Omental fat pad (tissue), 4 donors: ENCODE measurements around the gene UBE2Z. TPM values are rescaled to one million over a fixed set of nuclear protein-coding genes. Genes with fewer than 3 reads are reported as not detected.

Experiments
- ATAC-seq: fragments of 150-250 bp; one replicate; pipeline ENCODE4 v1.9.1; 2016; ENCODE audit warnings: mild to moderate bottlenecking, moderate library complexity; ENCODE audit not compliant: low FRiP score
- DNase-seq: peaks from one replicate; pipeline ENCODE4 v3.0.0-alpha.2; 2019; ENCODE audit warnings: low spot score
- total RNA-seq, 4 donors: library from RNA; depleted of rRNA; stranded (reverse); fragments of >200 nt; gene quantifications; one replicate each; pipeline ENCODE4 v1.1.0, GENCODE V29; 2016
- TF ChIP-seq, protein P1 (sequence below), 3 donors: fragments of 450-650 bp; IDR thresholded peaks; one replicate each; pipeline ENCODE4 v1.5.1; 2016 to 2017; ENCODE audit warnings: antibody characterized with exemption in 3 of 3, mild to moderate bottlenecking in 3 of 3, moderate library complexity in 2 of 3

Gene UBE2Z
- 10 to 100 TPM; 54.0 to 63.2 (median 56.5) TPM for total RNA-seq

- DNase-seq = peak; percentile 62
- peak; percentile 96 for ATAC-seq
- TF ChIP-seq, protein P1, sequence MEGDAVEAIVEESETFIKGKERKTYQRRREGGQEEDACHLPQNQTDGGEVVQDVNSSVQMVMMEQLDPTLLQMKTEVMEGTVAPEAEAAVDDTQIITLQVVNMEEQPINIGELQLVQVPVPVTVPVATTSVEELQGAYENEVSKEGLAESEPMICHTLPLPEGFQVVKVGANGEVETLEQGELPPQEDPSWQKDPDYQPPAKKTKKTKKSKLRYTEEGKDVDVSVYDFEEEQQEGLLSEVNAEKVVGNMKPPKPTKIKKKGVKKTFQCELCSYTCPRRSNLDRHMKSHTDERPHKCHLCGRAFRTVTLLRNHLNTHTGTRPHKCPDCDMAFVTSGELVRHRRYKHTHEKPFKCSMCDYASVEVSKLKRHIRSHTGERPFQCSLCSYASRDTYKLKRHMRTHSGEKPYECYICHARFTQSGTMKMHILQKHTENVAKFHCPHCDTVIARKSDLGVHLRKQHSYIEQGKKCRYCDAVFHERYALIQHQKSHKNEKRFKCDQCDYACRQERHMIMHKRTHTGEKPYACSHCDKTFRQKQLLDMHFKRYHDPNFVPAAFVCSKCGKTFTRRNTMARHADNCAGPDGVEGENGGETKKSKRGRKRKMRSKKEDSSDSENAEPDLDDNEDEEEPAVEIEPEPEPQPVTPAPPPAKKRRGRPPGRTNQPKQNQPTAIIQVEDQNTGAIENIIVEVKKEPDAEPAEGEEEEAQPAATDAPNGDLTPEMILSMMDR (IDR thresholded peaks at IDR 0.05) = no peak
Observed at GRCh38 chr17:48908047-48908843, at the start of gene UBE2Z. TSS of gene UBE2Z (plus strand) at chr17:48908407. CDS start at chr17:48908504, 97 bp downstream.

- DNase-seq (no peak), ATAC-seq (no peak)
- TF ChIP-seq, protein P1 (IDR thresholded peaks at IDR 0.05) = no peak
Observed at GRCh38 chr17:48860034-48860433, 48.2 kb upstream of the UBE2Z start.

DNA sequence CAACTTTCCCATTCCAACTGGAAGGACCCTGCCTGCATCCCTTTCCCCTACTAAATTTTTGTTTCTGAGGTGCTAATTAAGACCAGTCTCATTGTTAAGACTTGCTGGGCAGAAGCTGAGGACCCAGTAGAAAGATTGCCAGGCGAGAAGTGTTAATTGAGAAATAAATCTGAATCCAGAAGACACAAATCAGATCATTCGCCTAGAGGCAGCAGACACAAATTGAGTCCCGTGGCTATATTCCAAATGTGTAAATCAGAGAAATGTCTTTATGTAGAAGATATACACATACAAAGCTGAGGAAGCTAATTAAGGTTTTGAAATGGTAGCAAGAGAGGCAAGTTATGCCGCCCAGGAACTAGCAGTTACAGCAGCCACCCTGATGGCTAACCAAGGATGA, 47.8 kb upstream of the UBE2Z start:
- DNase-seq = no peak
- TF ChIP-seq, protein P1 (IDR thresholded peaks at IDR 0.05) = no peak
- ATAC-seq = no peak

DNA sequence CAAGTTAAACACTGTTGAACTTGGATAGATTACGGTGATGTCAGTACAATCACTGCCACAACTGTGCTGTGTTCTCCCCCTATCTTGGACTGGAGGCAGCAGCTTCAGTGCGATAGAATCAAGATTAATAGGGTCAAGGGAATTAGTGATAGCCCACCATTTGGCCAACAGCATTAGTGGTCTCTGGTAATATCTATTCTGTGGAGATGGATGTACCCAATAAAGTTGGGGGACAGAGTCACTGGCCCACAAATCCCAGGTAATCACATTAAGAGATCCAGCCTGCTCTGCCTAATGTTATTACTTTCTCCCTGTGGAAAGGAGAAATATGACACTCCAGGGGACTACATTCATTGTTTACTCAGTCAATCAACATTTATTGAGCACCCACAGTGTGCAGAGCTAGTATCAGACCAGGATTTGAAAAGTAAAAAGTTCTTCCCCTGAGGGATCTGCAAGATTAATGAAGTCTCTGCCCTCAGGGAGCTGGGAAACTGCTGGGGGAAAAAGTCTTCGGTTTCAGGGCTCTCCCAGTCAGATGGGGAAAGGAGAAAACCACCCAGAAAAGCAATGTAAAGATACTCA, 39.2 kb upstream of the UBE2Z start:
- ATAC-seq (no peak), DNase-seq (no peak)
- TF ChIP-seq, protein P1 (IDR thresholded peaks at IDR 0.05) = no peak

GRCh38 chr17:48869821-48870318, 38.3 kb upstream of the UBE2Z start:
- ATAC-seq = no peak
- no peak for DNase-seq
- TF ChIP-seq, protein P1 (IDR thresholded peaks at IDR 0.05) = no peak

DNA sequence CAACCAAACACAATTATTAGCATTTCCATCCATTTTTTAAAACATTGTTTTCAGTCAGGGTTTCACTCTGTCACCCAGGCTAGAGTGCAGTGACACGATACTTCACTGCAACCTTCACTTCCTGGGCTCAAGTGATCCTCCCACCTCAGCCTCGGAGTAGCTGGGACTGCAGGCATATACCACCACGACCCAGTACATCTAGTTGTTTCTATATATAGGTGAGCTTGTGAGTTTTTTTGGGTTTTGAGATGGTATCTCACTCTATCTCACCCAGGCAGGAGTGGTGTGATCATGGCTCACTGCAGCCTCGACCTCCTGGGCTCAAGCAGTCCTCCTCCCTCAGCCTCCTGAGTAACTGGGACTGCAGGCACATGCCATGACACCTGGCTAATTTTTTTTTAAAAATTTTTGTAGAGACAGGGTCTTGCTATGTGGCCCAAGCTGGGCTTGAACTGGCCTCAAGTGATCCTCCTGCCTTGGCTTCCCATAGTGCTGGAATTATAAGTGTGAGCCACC, 37.1 kb upstream of the UBE2Z start:
- DNase-seq (no peak), ATAC-seq (no peak)
- TF ChIP-seq, protein P1 (IDR thresholded peaks at IDR 0.05) = no peak
